ENCODE measurements around the gene CLCN4.
A peak's percentile ranks its signal among the peaks of the same experiment; 100 is the strongest.

CLCN4 gene

GRCh38 chrX:10156199-10157031 lies at the start of gene CLCN4:
Gene CLCN4, plus strand, starts transcription at chrX:10156975. Its CDS starts 28,058 bp downstream, at chrX:10185033.
- H3K36me3 ChIP-seq (ENCODE audit: control insufficient read depth, insufficient read depth, low read length), result no peaks in the 10 kb centered on the region
- peaks cover 15% of the 10 kb centered on the region for H3K79me2 ChIP-seq
- H3K27ac ChIP-seq, result peak within 1 kb of the TSS; percentile 95
- no peaks in the 10 kb centered on the region for H3K27me3 ChIP-seq (ENCODE audit: control insufficient read depth, insufficient read depth, low read length)
- no peaks in the 10 kb centered on the region for H3K9me3 ChIP-seq (ENCODE audit: control insufficient read depth, low read length)
- peak within 1 kb of the TSS; percentile 79 for H2AFZ ChIP-seq
- no peak within 1 kb of the TSS for H3K9ac ChIP-seq
- H3K4me2 ChIP-seq (ENCODE audit: low read length), result peak within 1 kb of the TSS; percentile 77
- TF ChIP-seq CTCF (IDR thresholded peaks at IDR 0.05), result no peak
- peak within 1 kb of the TSS; percentile 66 for H3K4me3 ChIP-seq (ENCODE audit: low read depth, low read length)
- H3K4me1 ChIP-seq, result no peaks in the 10 kb centered on the region

- no peak overlapping the region for H3K27ac ChIP-seq
- H2AFZ ChIP-seq, result no peak overlapping the region
- H3K4me3 ChIP-seq (ENCODE audit: low read depth, low read length), result no peak overlapping the region
- H3K9me3 ChIP-seq (ENCODE audit: control insufficient read depth, low read length), result no peaks in the 10 kb centered on the region
- H3K79me2 ChIP-seq, result no peaks in the 10 kb centered on the region
- no peaks in the 10 kb centered on the region for H3K27me3 ChIP-seq (ENCODE audit: control insufficient read depth, insufficient read depth, low read length)
- no peaks in the 10 kb centered on the region for H3K36me3 ChIP-seq (ENCODE audit: control insufficient read depth, insufficient read depth, low read length)
- H3K4me1 ChIP-seq, result no peaks in the 10 kb centered on the region
- no peak overlapping the region for H3K4me2 ChIP-seq (ENCODE audit: low read length)
- TF ChIP-seq CTCF (IDR thresholded peaks at IDR 0.05), result no peak
- H3K9ac ChIP-seq, result no peak overlapping the region
These were observed 49.3 kb upstream of the CLCN4 start for GRCh38 chrX:10107483-10107882.

GRCh38 chrX:10108288-10108687 lies 48.5 kb upstream of the CLCN4 start:
- no peaks in the 10 kb centered on the region for H3K4me1 ChIP-seq
- no peaks in the 10 kb centered on the region for H3K9me3 ChIP-seq (ENCODE audit: control insufficient read depth, low read length)
- no peak overlapping the region for H3K4me3 ChIP-seq (ENCODE audit: low read depth, low read length)
- no peaks in the 10 kb centered on the region for H3K79me2 ChIP-seq
- no peaks in the 10 kb centered on the region for H3K27me3 ChIP-seq (ENCODE audit: control insufficient read depth, insufficient read depth, low read length)
- no peak overlapping the region for H3K27ac ChIP-seq
- H3K9ac ChIP-seq, result no peak overlapping the region
- no peaks in the 10 kb centered on the region for H3K36me3 ChIP-seq (ENCODE audit: control insufficient read depth, insufficient read depth, low read length)
- H2AFZ ChIP-seq, result no peak overlapping the region
- no peak for TF ChIP-seq CTCF (IDR thresholded peaks at IDR 0.05)
- no peak overlapping the region for H3K4me2 ChIP-seq (ENCODE audit: low read length)

GRCh38 chrX:10109695-10110094 lies 47.1 kb upstream of the CLCN4 start:
- H2AFZ ChIP-seq, result no peak overlapping the region
- no peaks in the 10 kb centered on the region for H3K9me3 ChIP-seq (ENCODE audit: control insufficient read depth, low read length)
- no peak overlapping the region for H3K4me2 ChIP-seq (ENCODE audit: low read length)
- H3K79me2 ChIP-seq, result no peaks in the 10 kb centered on the region
- no peaks in the 10 kb centered on the region for H3K27me3 ChIP-seq (ENCODE audit: control insufficient read depth, insufficient read depth, low read length)
- H3K9ac ChIP-seq, result no peak overlapping the region
- no peak for TF ChIP-seq CTCF (IDR thresholded peaks at IDR 0.05)
- no peak overlapping the region for H3K27ac ChIP-seq
- no peaks in the 10 kb centered on the region for H3K36me3 ChIP-seq (ENCODE audit: control insufficient read depth, insufficient read depth, low read length)
- H3K4me3 ChIP-seq (ENCODE audit: low read depth, low read length), result no peak overlapping the region
- no peaks in the 10 kb centered on the region for H3K4me1 ChIP-seq

Measured in parathyroid adenoma (tissue), 2 donors.